ENCODE data around the gene GDF15. TPM values are rescaled to one million over a fixed set of nuclear protein-coding genes. Genes with fewer than 3 reads are reported as not detected.
A peak's percentile ranks its signal among the peaks of the same experiment; 100 is the strongest.

GDF15 gene
- total and polyA plus RNA-seq, 11 donors = 0.33 to 5.7 (median 0.93) TPM

GRCh38 chr19:18366021-18366435 is 19.9 kb upstream of the GDF15 start:
- Histone ChIP-seq H3K4me3 (no peak overlapping the region), H3K27me3 (no peaks in the 10 kb centered on the region), H3K9me3 (no peaks in the 10 kb centered on the region), H3K27ac (peak overlapping the region in 10 of 12 donors; percentile 63 to 90 (median 80)), H3K36me3 (peaks cover 0 to 25% (median 14%) of the 10 kb centered on the region in 9 donors), H3K4me1 (peaks cover 0 to 33% (median 17%) of the 10 kb centered on the region in 12 donors)
- ATAC-seq (no peak), DNase-seq (no peak)
- intact Hi-C loops (cut with DNase I) = no loop called here
- 77 to 96% (median 87%) methylated on average over 2 of the region's 2 CpGs for WGBS, 4 donors
- no peak for TF ChIP-seq CTCF (IDR thresholded peaks at IDR 0.05)
- TF ChIP-seq POLR2A (IDR thresholded peaks at IDR 0.05) = no peak

DNA sequence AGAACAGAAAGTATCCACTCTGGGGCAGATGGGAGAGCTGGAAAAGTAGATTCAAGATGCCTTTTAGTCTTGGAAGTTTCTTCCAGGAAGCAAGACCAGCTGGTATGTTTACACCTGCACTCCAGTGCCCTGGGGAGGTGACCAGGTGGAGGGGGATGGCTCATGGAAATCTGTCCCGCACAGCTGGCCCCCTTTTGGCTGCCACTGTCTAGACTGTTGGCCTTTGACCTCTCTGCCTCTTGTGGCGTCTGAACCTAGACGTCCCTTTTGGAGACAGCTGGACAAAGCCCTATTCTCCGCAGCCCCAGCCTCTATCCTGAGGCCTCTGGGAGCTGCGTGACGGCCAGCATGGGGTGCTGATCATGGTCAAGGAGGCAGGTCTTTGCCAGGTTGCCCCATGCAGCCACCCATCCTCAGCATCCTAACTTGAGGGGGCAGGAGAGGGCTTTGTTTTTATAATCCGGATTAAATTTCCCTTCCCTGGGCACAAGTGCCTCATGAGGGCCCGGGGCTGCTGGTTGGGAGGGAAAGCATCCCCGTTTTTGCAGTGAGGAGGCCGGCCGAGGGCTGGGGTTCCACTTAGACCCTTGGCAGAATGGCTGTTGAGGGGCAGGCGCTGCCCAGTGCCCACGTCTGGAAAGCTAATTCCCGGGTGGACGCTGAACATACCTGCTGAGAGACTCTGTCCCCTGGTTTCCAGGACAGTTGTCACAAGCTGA is 17.3 kb upstream of the GDF15 start:
- Histone ChIP-seq H3K4me1 (peaks cover 0 to 43% (median 21%) of the 10 kb centered on the region in 12 donors), H3K4me3 (no peak overlapping the region), H3K36me3 (peaks cover 0 to 6% (median under 1%) of the 10 kb centered on the region in 9 donors), H3K27ac (no peak overlapping the region), H3K9me3 (no peaks in the 10 kb centered on the region), H3K27me3 (no peaks in the 10 kb centered on the region)
- TF ChIP-seq POLR2A (IDR thresholded peaks at IDR 0.05) (no peak), CTCF (IDR thresholded peaks at IDR 0.05) (no peak)
- whole genome bisulfite sequencing, 4 donors = 68 to 88% (median 85%) methylated on average over 6 to 15 of the region's 15 CpGs
- DNase-seq (no peak), ATAC-seq (no peak)
- intact Hi-C loops (cut with DNase I) = no loop called here

DNA sequence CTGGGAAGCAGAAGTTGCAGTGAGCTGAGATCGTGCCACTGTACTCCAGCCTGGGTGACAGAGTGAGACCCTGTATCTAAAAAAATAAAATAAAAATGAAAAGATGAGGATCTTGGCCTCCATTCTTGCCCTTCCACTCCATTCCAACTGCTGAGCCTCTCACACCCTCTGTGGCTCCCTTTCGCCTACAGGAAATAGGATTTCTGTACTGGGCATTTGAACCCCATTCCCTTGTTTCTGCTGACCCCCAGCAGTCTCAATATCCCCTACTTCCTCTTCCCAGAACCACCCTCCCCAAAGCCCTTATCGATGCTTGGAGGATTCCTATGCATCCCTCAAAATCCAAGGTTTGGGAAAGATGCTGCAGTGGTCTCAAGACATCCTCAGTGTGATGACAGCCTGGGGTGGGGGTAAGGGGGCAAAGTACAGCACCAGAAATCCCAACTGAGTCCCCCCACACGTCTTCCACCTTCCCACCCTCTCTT is 12.5 kb upstream of the GDF15 start:
- H3K4me1 ChIP-seq = peaks cover 0 to 39% (median 20%) of the 10 kb centered on the region in 12 donors
- H3K27me3 ChIP-seq = no peaks in the 10 kb centered on the region
- WGBS, 4 donors = 53 to 69% (median 61%) methylated on average over 4 of the region's 4 CpGs
- no peak overlapping the region for H3K4me3 ChIP-seq
- peak overlapping the region; percentile 1 to 93 (median 84) for H3K27ac ChIP-seq
- H3K9me3 ChIP-seq = no peaks in the 10 kb centered on the region
- DNase-seq = no peak
- TF ChIP-seq CTCF (IDR thresholded peaks at IDR 0.05) = no peak
- TF ChIP-seq POLR2A (IDR thresholded peaks at IDR 0.05) = no peak
- intact Hi-C loops (cut with DNase I) = no loop called here
- ATAC-seq = no peak
- H3K36me3 ChIP-seq = no peaks in the 10 kb centered on the region

- intact Hi-C loops (cut with DNase I) = no loop called here
- peaks cover 0 to 39% (median 20%) of the 10 kb centered on the region in 12 donors for H3K4me1 ChIP-seq
- TF ChIP-seq CTCF (IDR thresholded peaks at IDR 0.05) (no peak), POLR2A (IDR thresholded peaks at IDR 0.05) (no peak)
- peak overlapping the region; percentile 1 to 93 (median 84) for H3K27ac ChIP-seq
- peak; percentile 87 to 98 (median 97) for ATAC-seq
- WGBS, 4 donors = 10 to 23% (median 23%) methylated on average over 14 to 17 of the region's 17 CpGs
- peak overlapping the region in 1 of 12 donors; percentile 34 for H3K4me3 ChIP-seq
- H3K36me3 ChIP-seq = no peaks in the 10 kb centered on the region
- no peaks in the 10 kb centered on the region for H3K9me3 ChIP-seq
- peak; percentile 93 to 97 (median 95) for DNase-seq
- H3K27me3 ChIP-seq = no peaks in the 10 kb centered on the region
These were observed 11.9 kb upstream of the GDF15 start for GRCh38 chr19:18373892-18374629.

Measured in heart left ventricle (tissue), 16 donors.